ENCODE data around the gene CTPS2.
A peak's percentile ranks its signal among the peaks of the same experiment; 100 is the strongest.

CTPS2 gene

GRCh38 chrX:16643176-16643575 lies 69.3 kb downstream of the CTPS2 start:
- H4K8ac ChIP-seq (ENCODE audit: low read length): no peak overlapping the region

GRCh38 chrX:16640823-16641222 lies 71.6 kb downstream of the CTPS2 start:
- H3K23ac ChIP-seq (ENCODE audit: low read length in 2 of 2): no peak overlapping the region
- WGBS: 100% methylated on average over 4 of the region's 4 CpGs
- H3K9ac ChIP-seq (ENCODE audit: low read length): no peak overlapping the region
- no peak overlapping the region for H3K4me2 ChIP-seq (ENCODE audit: low read length, poor library complexity, severe bottlenecking)
- H2AK5ac ChIP-seq (ENCODE audit: low read length, severe bottlenecking): no peak overlapping the region
- H3K14ac ChIP-seq (ENCODE audit: low read length in 2 of 2): no peak overlapping the region
- H2BK5ac ChIP-seq (ENCODE audit: low read depth, low read length, poor library complexity, severe bottlenecking): no peak overlapping the region
- H2AFZ ChIP-seq (ENCODE audit: low read depth, low read length): no peak overlapping the region
- peaks cover 0 to 19% of the 10 kb centered on the region in 2 experiments for H3K27me3 ChIP-seq (ENCODE audit: control insufficient read depth in 1 of 2, insufficient read depth in 1 of 2, low read length in 2 of 2)
- DNase-seq: no peak
- no peak overlapping the region for H3K18ac ChIP-seq (ENCODE audit: low read depth in 1 of 2, low read length in 2 of 2)
- H3K36me3 ChIP-seq (ENCODE audit: control insufficient read depth in 1 of 2, insufficient read depth in 2 of 2, low read depth in 1 of 2, low read length in 2 of 2): peaks cover 0 to 8% of the 10 kb centered on the region in 2 experiments
- peaks cover 3% of the 10 kb centered on the region for H3K9me3 ChIP-seq (ENCODE audit: control insufficient read depth, low read length)
- no peak overlapping the region for H3K4me3 ChIP-seq (ENCODE audit: insufficient read depth in 1 of 2, low read depth in 1 of 2, low read length in 2 of 2)
- H3K27ac ChIP-seq (ENCODE audit: low read length, poor library complexity, severe bottlenecking): no peak overlapping the region
- H2BK15ac ChIP-seq (ENCODE audit: low read depth, poor library complexity, severe bottlenecking): no peak overlapping the region
- no peak overlapping the region for H2BK120ac ChIP-seq (ENCODE audit: low read depth, low read length)
- H4K91ac ChIP-seq (ENCODE audit: low read length): no peak overlapping the region
- peak overlapping the region in 1 of 2 experiments; percentile 39 for H2BK12ac ChIP-seq (ENCODE audit: low read length in 2 of 2)
- H3K4me1 ChIP-seq (ENCODE audit: control insufficient read depth, insufficient read depth, low read depth, low read length): no peaks in the 10 kb centered on the region
- H3K4ac ChIP-seq (ENCODE audit: low read depth in 1 of 2, low read length in 2 of 2): no peak overlapping the region
- no peak overlapping the region for H4K8ac ChIP-seq (ENCODE audit: low read length)
- no peaks in the 10 kb centered on the region for H3K79me1 ChIP-seq (replicated peaks; ENCODE audit: low read length, poor library complexity, severe bottlenecking)

More at GRCh38 chrX:16643176-16643575, 69.3 kb downstream of the CTPS2 start:
- Histone ChIP-seq H3K4me1 (ENCODE audit: control insufficient read depth, insufficient read depth, low read depth, low read length) (no peaks in the 10 kb centered on the region), H2BK120ac (ENCODE audit: low read depth, low read length) (no peak overlapping the region), H2BK15ac (ENCODE audit: low read depth, poor library complexity, severe bottlenecking) (no peak overlapping the region), H3K4me2 (ENCODE audit: low read length, poor library complexity, severe bottlenecking) (no peak overlapping the region), H3K27me3 (ENCODE audit: control insufficient read depth in 1 of 2, insufficient read depth in 1 of 2, low read length in 2 of 2) (peaks cover 0 to 21% of the 10 kb centered on the region in 2 experiments), H3K23ac (ENCODE audit: low read length in 2 of 2) (no peak overlapping the region), H4K91ac (ENCODE audit: low read length) (no peak overlapping the region), H3K4me3 (ENCODE audit: insufficient read depth in 1 of 2, low read depth in 1 of 2, low read length in 2 of 2) (no peak overlapping the region), H3K9me3 (ENCODE audit: control insufficient read depth, low read length) (peaks cover 3% of the 10 kb centered on the region), H2BK12ac (ENCODE audit: low read length in 2 of 2) (no peak overlapping the region), H3K14ac (ENCODE audit: low read length in 2 of 2) (no peak overlapping the region), H3K36me3 (ENCODE audit: control insufficient read depth in 1 of 2, insufficient read depth in 2 of 2, low read depth in 1 of 2, low read length in 2 of 2) (peaks cover 0 to 4% of the 10 kb centered on the region in 2 experiments), H2AK5ac (ENCODE audit: low read length, severe bottlenecking) (no peak overlapping the region), H2AFZ (ENCODE audit: low read depth, low read length) (no peak overlapping the region), H3K18ac (ENCODE audit: low read depth in 1 of 2, low read length in 2 of 2) (no peak overlapping the region), H3K9ac (ENCODE audit: low read length) (no peak overlapping the region), H3K4ac (ENCODE audit: low read depth in 1 of 2, low read length in 2 of 2) (no peak overlapping the region), H3K79me1 (replicated peaks; ENCODE audit: low read length, poor library complexity, severe bottlenecking) (no peaks in the 10 kb centered on the region), H2BK5ac (ENCODE audit: low read depth, low read length, poor library complexity, severe bottlenecking) (no peak overlapping the region), H3K27ac (ENCODE audit: low read length, poor library complexity, severe bottlenecking) (no peak overlapping the region)
- peak; percentile 26 for DNase-seq
- WGBS: 77% methylated on average over 3 of the region's 5 CpGs

GRCh38 chrX:16639966-16640365 lies 72.5 kb downstream of the CTPS2 start:
- WGBS: 96% methylated on average over 6 of the region's 6 CpGs
- Histone ChIP-seq H3K9me3 (ENCODE audit: control insufficient read depth, low read length) (no peaks in the 10 kb centered on the region), H4K91ac (ENCODE audit: low read length) (no peak overlapping the region), H3K79me1 (replicated peaks; ENCODE audit: low read length, poor library complexity, severe bottlenecking) (no peaks in the 10 kb centered on the region), H3K36me3 (ENCODE audit: control insufficient read depth in 1 of 2, insufficient read depth in 2 of 2, low read depth in 1 of 2, low read length in 2 of 2) (peaks cover 0 to 8% of the 10 kb centered on the region in 2 experiments), H2AFZ (ENCODE audit: low read depth, low read length) (no peak overlapping the region), H3K9ac (ENCODE audit: low read length) (no peak overlapping the region), H3K23ac (ENCODE audit: low read length in 2 of 2) (no peak overlapping the region), H3K14ac (ENCODE audit: low read length in 2 of 2) (no peak overlapping the region), H2BK15ac (ENCODE audit: low read depth, poor library complexity, severe bottlenecking) (no peak overlapping the region), H2BK12ac (ENCODE audit: low read length in 2 of 2) (no peak overlapping the region), H3K4me2 (ENCODE audit: low read length, poor library complexity, severe bottlenecking) (no peak overlapping the region), H3K27ac (ENCODE audit: low read length, poor library complexity, severe bottlenecking) (no peak overlapping the region), H2BK120ac (ENCODE audit: low read depth, low read length) (no peak overlapping the region), H3K4ac (ENCODE audit: low read depth in 1 of 2, low read length in 2 of 2) (no peak overlapping the region), H2BK5ac (ENCODE audit: low read depth, low read length, poor library complexity, severe bottlenecking) (no peak overlapping the region), H3K27me3 (ENCODE audit: control insufficient read depth in 1 of 2, insufficient read depth in 1 of 2, low read length in 2 of 2) (peaks cover 0 to 19% of the 10 kb centered on the region in 2 experiments), H3K4me3 (ENCODE audit: insufficient read depth in 1 of 2, low read depth in 1 of 2, low read length in 2 of 2) (no peak overlapping the region), H3K4me1 (ENCODE audit: control insufficient read depth, insufficient read depth, low read depth, low read length) (no peaks in the 10 kb centered on the region), H2AK5ac (ENCODE audit: low read length, severe bottlenecking) (no peak overlapping the region), H3K18ac (ENCODE audit: low read depth in 1 of 2, low read length in 2 of 2) (no peak overlapping the region), H4K8ac (ENCODE audit: low read length) (no peak overlapping the region)
- no peak for DNase-seq

GRCh38 chrX:16638533-16638932 lies 73.9 kb downstream of the CTPS2 start:
- Histone ChIP-seq H4K8ac (ENCODE audit: low read length) (no peak overlapping the region), H2BK15ac (ENCODE audit: low read depth, poor library complexity, severe bottlenecking) (no peak overlapping the region), H3K27me3 (ENCODE audit: control insufficient read depth in 1 of 2, insufficient read depth in 1 of 2, low read length in 2 of 2) (peaks cover 0 to 15% of the 10 kb centered on the region in 2 experiments), H3K9me3 (ENCODE audit: control insufficient read depth, low read length) (no peaks in the 10 kb centered on the region), H4K91ac (ENCODE audit: low read length) (no peak overlapping the region), H2BK5ac (ENCODE audit: low read depth, low read length, poor library complexity, severe bottlenecking) (no peak overlapping the region), H3K9ac (ENCODE audit: low read length) (no peak overlapping the region), H2BK12ac (ENCODE audit: low read length in 2 of 2) (no peak overlapping the region), H3K14ac (ENCODE audit: low read length in 2 of 2) (no peak overlapping the region), H2BK120ac (ENCODE audit: low read depth, low read length) (no peak overlapping the region), H2AK5ac (ENCODE audit: low read length, severe bottlenecking) (no peak overlapping the region), H2AFZ (ENCODE audit: low read depth, low read length) (no peak overlapping the region), H3K23ac (ENCODE audit: low read length in 2 of 2) (no peak overlapping the region), H3K4me1 (ENCODE audit: control insufficient read depth, insufficient read depth, low read depth, low read length) (no peaks in the 10 kb centered on the region), H3K4me2 (ENCODE audit: low read length, poor library complexity, severe bottlenecking) (no peak overlapping the region), H3K36me3 (ENCODE audit: control insufficient read depth in 1 of 2, insufficient read depth in 2 of 2, low read depth in 1 of 2, low read length in 2 of 2) (peaks cover 0 to 8% of the 10 kb centered on the region in 2 experiments), H3K4ac (ENCODE audit: low read depth in 1 of 2, low read length in 2 of 2) (no peak overlapping the region), H3K27ac (ENCODE audit: low read length, poor library complexity, severe bottlenecking) (no peak overlapping the region), H3K4me3 (ENCODE audit: insufficient read depth in 1 of 2, low read depth in 1 of 2, low read length in 2 of 2) (no peak overlapping the region), H3K79me1 (replicated peaks; ENCODE audit: low read length, poor library complexity, severe bottlenecking) (no peaks in the 10 kb centered on the region), H3K18ac (ENCODE audit: low read depth in 1 of 2, low read length in 2 of 2) (no peak overlapping the region)
- no peak for DNase-seq
- 92% methylated on average over 7 of the region's 7 CpGs for WGBS
